GM19372 (cell line): ENCODE results near the gene CDT1.
"Not testable (repeated sequence)": the region's sequence is repeated elsewhere in the genome, so short reads cannot be mapped to it uniquely, and the experiment has no call there.

ENCODE experiments used
- ATAC-seq: cut with Tn5 transposase; IDR thresholded peaks from one replicate; pipeline ENCODE4 v1.9.1; 2021; ENCODE audit warnings: mild to moderate bottlenecking, low read depth, moderate library complexity; ENCODE audit not compliant: unreplicated experiment

The CDT1 gene

DNA sequence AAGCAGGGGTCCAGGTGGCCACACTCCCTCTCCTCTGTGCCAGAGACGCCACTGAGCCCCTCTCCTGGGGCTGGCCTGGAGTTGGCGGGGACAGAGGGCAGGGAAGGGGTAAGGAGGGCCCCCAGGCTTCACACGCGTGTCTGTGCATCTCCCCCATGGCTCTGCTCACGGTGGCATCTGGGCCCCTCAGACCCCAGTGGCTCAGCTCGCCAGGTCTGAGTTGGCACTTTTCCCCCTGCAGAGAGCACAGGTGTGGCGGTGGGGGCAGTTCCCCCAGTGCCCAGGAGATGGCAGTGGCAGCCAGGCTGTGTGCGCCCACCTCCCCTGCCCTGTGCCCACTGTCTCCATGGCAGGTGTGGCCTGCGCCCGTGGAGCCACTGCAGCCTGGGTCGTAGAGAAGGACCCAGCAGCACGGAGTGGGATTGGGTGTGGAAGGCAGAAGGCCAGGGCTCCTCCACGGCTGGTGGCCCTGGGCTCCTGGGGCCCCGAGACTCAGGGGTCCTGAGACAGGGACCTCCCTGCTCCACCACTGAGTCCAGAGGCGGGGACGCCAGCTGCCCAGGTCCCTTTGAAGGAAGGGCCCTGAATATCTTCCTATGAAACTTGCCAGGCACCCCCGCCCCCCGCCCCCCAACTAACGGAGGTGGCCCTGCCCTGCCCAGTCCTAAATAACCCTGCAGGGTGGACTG, 12.5 kb downstream of the CDT1 start:
- ATAC-seq = no peak

GRCh38 chr16:88816736-88817535, 13.3 kb downstream of the CDT1 start:
- no peak for ATAC-seq

- ATAC-seq = no peak
These were observed 14.4 kb downstream of the CDT1 start for GRCh38 chr16:88817785-88818574.

DNA sequence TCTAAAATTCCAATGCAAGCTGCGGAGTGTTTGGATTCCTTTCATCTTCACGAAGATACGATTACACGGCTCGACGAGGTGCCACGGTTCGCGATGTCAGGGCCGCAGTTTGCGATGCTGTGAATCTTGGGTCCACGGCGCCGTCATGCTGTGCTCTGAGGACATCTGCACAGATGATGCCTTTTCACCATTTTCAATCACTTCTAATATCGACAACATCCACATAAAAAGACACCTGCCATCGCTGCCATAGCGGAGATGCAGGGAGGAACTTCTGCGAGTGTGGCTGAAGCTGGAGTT, 14.9 kb downstream of the CDT1 start:
- ATAC-seq = no peak

- ATAC-seq = no peak
These were observed 15.5 kb downstream of the CDT1 start for GRCh38 chr16:88819126-88819525.

- no peak for ATAC-seq
These were observed 16.9 kb downstream of the CDT1 start for GRCh38 chr16:88820385-88821025.

DNA sequence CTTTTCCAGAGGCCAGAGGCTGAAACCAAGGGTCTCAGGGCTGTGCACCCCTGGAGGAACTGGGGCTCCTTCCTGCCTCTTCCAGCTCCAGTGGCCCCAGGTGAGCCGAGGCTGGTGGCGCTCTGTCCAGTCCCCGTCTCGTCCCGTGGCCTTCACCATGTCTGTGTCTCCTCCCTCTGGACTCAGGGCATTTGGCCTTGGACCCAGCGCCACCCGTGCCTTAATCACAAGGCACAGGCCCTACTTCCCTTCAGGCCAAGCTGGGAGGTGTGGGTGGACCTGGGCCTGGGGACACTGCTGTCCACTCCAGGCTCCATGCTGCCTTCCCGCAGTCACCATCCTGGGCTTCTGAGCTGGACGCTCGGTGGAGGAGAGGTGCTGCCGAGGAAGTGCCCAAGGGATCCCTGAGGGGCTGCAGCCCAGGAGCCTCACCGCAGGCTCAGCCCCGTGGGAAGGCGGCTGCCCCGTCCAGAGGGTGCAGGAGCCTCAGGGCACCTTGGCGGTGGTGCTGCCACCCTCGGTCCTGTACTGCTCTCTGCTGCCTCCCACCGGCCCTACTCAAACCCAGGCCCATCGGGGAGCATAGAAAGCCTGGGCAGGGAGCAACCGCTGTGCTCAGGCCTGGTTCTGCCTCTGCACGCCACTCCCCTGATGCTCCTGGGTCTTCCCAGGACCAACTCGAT, 17.7 kb downstream of the CDT1 start:
- ATAC-seq = no peak

DNA sequence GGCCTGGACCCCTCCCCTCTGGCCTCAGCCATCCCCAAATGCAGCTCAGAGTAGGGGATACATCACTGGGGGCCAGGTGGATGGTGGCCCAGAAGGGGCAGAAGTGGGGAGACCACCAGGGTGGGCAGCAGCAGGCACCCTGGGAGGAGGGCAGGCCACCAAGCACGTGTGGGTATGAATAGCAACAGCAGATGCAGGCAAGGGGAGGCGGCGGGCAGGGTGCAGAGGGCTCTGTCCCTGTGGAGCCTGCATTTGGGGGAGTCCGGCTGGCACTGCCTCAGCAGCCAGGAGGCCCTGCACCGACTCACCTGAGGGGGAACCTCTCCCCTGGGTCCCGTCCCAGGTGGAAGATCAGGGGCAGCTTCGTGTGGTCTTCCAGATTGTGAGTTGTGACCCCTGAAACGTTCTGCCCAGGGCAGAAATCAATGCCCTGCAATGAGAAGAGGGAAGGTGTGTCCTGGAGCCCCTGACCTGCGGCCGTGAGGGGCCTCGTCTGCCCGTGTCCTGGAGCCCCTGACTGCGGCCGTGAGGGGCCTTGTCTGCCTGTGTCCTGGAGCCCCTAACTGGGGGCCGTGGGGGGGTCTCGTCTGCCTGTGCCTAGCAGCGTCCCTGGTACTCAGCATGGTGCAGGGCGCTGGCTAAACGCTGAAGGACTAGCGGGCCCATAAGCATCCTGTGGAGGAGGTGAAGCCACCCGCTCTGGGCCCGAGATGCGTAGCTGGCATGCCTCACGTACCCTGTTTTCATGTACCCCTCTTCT, 18.9 kb downstream of the CDT1 start:
- ATAC-seq = no peak

- ATAC-seq = not testable (repeated sequence)
These were observed 20.1 kb downstream of the CDT1 start for GRCh38 chr16:88823646-88824045.

GRCh38 chr16:88824256-88825077, 20.9 kb downstream of the CDT1 start:
- no peak for ATAC-seq

GRCh38 chr16:88825146-88825545, 21.6 kb downstream of the CDT1 start:
- no peak for ATAC-seq

DNA sequence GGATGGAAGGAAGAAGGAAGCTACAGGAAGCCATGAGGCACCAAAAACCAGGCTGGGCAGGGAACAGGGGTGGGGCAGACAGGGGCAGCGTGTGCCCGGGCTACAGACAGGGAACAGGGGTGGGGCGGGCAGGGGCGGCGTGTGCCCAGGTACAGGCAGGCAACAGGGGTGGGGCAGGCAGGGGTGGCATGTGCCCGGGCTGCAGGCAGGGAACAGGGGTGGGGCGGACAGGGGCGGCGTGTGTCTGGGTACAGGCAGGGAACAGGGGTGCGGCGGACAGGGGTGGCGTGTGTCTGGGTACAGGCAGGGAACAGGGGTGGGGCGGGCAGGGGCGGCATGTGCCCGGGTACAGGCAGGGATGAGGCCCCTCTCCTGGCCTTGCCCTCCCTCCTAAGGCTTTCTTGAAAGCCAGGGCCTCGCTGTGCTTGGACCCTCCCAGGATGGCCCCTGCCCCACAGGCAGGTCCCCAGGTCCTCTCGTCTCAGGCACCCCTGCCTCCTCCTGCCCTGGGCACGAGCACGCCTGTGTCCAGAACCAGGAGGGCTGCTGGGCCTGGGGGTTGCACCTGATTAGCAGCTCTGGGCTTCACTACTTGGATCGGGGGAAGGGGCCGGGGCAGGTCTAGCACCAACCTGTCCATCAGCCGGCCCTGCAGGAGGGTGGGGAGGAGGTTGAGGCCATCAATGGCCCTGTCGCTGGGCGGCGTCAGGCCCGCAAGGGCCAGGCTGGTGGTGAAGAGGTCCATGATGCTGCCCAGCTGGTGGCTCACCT, 22.7 kb downstream of the CDT1 start:
- ATAC-seq = no peak

DNA sequence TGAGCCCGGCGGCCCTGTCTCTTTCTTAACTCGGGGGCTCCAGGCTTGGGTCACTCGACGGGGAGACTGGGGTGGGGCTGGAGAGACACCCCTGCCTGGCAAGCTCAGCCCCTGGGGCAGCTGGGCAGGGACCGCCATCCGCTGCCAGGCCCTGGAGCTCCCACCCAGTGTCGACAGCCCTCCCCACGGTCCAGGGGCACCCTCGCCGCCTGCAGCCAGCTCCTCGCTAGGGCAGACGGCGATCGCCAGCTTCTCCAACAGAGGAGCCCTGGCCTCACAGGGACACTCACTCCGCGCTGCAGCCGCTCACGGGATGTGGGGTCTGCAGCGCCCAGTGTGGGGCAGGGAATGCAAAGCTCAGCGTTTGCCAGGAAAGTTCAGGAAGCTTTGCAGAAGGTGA, 24.1 kb downstream of the CDT1 start:
- no peak for ATAC-seq

DNA sequence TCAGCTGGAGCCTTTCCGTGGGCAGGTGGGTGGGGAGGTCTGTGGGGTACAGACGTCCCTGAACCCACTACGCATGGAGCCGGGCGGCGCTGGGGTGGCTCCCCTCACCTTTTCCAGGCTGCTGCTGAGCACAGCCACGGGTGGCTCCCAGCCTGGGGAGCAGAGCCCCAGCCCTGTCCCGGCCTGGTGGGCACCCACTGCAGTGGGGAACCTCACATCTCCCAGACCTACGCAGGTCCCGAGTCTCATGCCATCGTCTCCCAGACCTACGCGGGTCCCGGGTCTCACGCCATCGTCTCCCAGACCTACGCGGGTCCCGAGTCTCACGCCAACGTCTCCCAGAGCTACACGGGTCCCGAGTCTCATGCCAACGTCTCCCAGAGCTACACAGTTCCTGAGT, 25.1 kb downstream of the CDT1 start:
- ATAC-seq = no peak

GRCh38 chr16:88830258-88830657, 26.7 kb downstream of the CDT1 start:
- no peak for ATAC-seq

- ATAC-seq = no peak
These were observed 27.2 kb downstream of the CDT1 start for GRCh38 chr16:88830783-88831182.

GRCh38 chr16:88831838-88832237, 28.2 kb downstream of the CDT1 start:
- ATAC-seq = no peak

DNA sequence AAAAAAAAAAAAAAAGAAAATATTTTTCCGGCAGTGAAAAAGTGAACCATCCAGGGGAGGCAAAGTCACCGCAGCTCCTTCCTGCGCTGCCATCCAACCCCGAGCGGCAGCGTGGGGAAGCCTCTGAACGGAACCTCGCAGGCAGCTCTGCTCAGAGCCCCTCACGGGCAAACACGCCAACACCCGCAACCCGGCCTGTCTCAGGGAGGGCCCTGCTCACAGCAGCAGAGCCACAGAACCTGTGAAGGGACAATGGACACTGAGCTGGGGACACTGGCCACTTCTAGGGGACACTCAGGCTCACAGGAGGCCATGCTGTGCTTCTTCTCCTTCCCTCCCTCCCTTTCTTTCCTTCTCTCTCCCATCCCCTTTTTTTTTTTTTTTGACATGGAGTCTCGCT, 29.5 kb downstream of the CDT1 start:
- ATAC-seq = no peak
